ENCODE data around the gene ARHGAP30.
A peak's percentile ranks its signal among the peaks of the same experiment; 100 is the strongest.

Gene ARHGAP30

GRCh38 chr1:161038523-161039153, 31.1 kb downstream of the ARHGAP30 start, which contains the start of gene TSTD1:
TSS of gene TSTD1 (minus strand) at chr1:161038964. CDS start at chr1:161038889, 75 bp downstream.
- WGBS, 2 donors (ENCODE audit: extremely low coverage in 2 of 2, insufficient read length in 2 of 2, insufficient replicate concordance in 1 of 2) = no CpG with 5 or more reads among the region's 54 CpGs
- H2BK15ac ChIP-seq (ENCODE audit: low read length) = no peak within 1 kb of the TSS
- peak within 1 kb of the TSS; percentile 77 for H3K23ac ChIP-seq (ENCODE audit: low read depth, low read length, poor library complexity)
- peak within 1 kb of the TSS; percentile 95 for H2AK5ac ChIP-seq (ENCODE audit: low read depth, low read length)
- no peak within 1 kb of the TSS for H2BK120ac ChIP-seq (ENCODE audit: low read depth, low read length)
- H3K14ac ChIP-seq (ENCODE audit: low read length) = no peak within 1 kb of the TSS
- H3K4me3 ChIP-seq (ENCODE audit: low read length in 2 of 2) = peak within 1 kb of the TSS in 1 of 2 donors; percentile 98
- H3K9ac ChIP-seq (ENCODE audit: low read depth, low read length, poor library complexity) = peak within 1 kb of the TSS; percentile 89
- H2BK5ac ChIP-seq (ENCODE audit: low read length) = peak within 1 kb of the TSS; percentile 92
- H3K4me1 ChIP-seq (ENCODE audit: control insufficient read depth in 2 of 2, insufficient read depth in 1 of 2, low read depth in 1 of 2, low read length in 2 of 2) = peaks cover 5 to 13% of the 10 kb centered on the region in 2 donors
- peak within 1 kb of the TSS; percentile 91 for H3K18ac ChIP-seq (ENCODE audit: low read length)
- H3K27me3 ChIP-seq (ENCODE audit: control insufficient read depth in 3 of 3, insufficient read depth in 3 of 3, low read depth in 1 of 3, low read length in 3 of 3) = no peaks in the 10 kb centered on the region
- H3K36me3 ChIP-seq (replicated peaks in 1 of 2; ENCODE audit: control insufficient read depth in 2 of 2, insufficient read depth in 2 of 2, low read length in 2 of 2) = peaks cover 34 to 58% of the 10 kb centered on the region in 2 donors
- H3K4ac ChIP-seq (ENCODE audit: low read length) = peak within 1 kb of the TSS; percentile 81
- H4K91ac ChIP-seq (ENCODE audit: low read depth, low read length, poor library complexity) = no peak within 1 kb of the TSS
- peak within 1 kb of the TSS; percentile 96 for H3K4me2 ChIP-seq (ENCODE audit: insufficient read depth, low read length, poor library complexity, severe bottlenecking)
- H4K8ac ChIP-seq (ENCODE audit: low read depth, low read length) = no peak within 1 kb of the TSS
- peaks cover 3% of the 10 kb centered on the region for H3K79me1 ChIP-seq (ENCODE audit: low read depth, low read length)
- peak within 1 kb of the TSS; percentile 2 for H3K27ac ChIP-seq (replicated peaks; ENCODE audit: low read length)
- no peaks in the 10 kb centered on the region for H3K9me3 ChIP-seq (replicated peaks in 1 of 2; ENCODE audit: control insufficient read depth in 2 of 2, insufficient read depth in 1 of 2, low read depth in 1 of 2, low read length in 2 of 2)
- peak within 1 kb of the TSS; percentile 14 for H2BK12ac ChIP-seq (ENCODE audit: low read length)
- H2AFZ ChIP-seq (ENCODE audit: low read length) = no peak within 1 kb of the TSS
- peak; percentile 46 for DNase-seq (ENCODE audit: low spot score)

DNA sequence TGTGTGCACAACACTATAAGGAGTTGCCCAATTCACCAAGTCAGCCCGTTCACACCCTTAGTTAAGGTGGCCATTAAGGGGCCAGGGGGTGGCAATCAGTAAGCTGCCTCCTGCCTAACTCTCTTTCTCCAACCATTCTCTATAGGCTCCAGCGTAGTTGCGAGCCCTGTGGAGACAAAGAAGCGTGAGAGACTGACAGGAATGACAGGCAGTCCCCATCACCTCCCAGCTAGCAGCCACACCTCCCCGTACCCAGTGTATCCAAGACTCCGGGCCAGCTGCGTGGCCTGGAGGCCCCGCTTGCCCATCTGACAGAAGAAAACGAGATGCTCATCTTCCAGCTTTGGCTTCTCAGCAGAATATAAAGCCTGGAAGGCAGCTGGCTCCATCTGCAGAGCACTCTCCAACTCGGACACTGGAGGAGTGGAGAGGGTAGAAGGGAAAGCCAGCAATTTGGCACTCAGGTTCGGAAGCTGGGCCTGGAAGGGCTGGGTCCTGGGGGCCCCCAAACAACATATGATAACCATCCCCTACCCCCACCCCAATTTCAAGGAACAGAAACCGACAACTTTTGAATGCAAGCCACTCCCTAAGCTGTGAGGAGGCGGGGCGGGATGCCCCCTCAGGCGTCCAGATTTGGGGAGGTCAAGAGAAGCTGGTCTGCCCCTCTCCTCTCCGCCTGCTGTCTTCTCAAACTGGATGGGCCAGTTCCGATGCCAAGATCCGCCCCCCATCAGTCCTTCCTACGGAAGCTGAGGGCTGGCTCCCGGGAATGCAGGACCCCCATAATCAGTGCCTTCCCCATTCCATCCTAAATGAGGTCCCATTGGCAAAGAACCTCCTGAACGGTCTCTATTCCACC, 31.8 kb downstream of the ARHGAP30 start:
- Histone ChIP-seq H3K36me3 (replicated peaks in 1 of 2; ENCODE audit: control insufficient read depth in 2 of 2, insufficient read depth in 2 of 2, low read length in 2 of 2) (peaks cover 30 to 52% of the 10 kb centered on the region in 2 donors), H3K18ac (ENCODE audit: low read length) (peak overlapping the region; percentile 91), H2BK120ac (ENCODE audit: low read depth, low read length) (no peak overlapping the region), H2BK15ac (ENCODE audit: low read length) (no peak overlapping the region), H3K27ac (replicated peaks; ENCODE audit: low read length) (peak overlapping the region; percentile 2), H3K14ac (ENCODE audit: low read length) (no peak overlapping the region), H3K27me3 (ENCODE audit: control insufficient read depth in 3 of 3, insufficient read depth in 3 of 3, low read depth in 1 of 3, low read length in 3 of 3) (no peaks in the 10 kb centered on the region), H3K79me1 (ENCODE audit: low read depth, low read length) (peaks cover 3% of the 10 kb centered on the region), H4K8ac (ENCODE audit: low read depth, low read length) (no peak overlapping the region), H4K91ac (ENCODE audit: low read depth, low read length, poor library complexity) (no peak overlapping the region), H3K4me1 (ENCODE audit: control insufficient read depth in 2 of 2, insufficient read depth in 1 of 2, low read depth in 1 of 2, low read length in 2 of 2) (peaks cover 5 to 13% of the 10 kb centered on the region in 2 donors), H3K9ac (ENCODE audit: low read depth, low read length, poor library complexity) (peak overlapping the region; percentile 89), H3K4ac (ENCODE audit: low read length) (no peak overlapping the region), H2AK5ac (ENCODE audit: low read depth, low read length) (peak overlapping the region; percentile 95), H3K4me2 (ENCODE audit: insufficient read depth, low read length, poor library complexity, severe bottlenecking) (peak overlapping the region; percentile 96), H3K4me3 (ENCODE audit: low read length in 2 of 2) (peak overlapping the region in 1 of 2 donors; percentile 98), H3K23ac (ENCODE audit: low read depth, low read length, poor library complexity) (no peak overlapping the region), H2AFZ (ENCODE audit: low read length) (no peak overlapping the region), H2BK12ac (ENCODE audit: low read length) (no peak overlapping the region), H2BK5ac (ENCODE audit: low read length) (no peak overlapping the region), H3K9me3 (replicated peaks in 1 of 2; ENCODE audit: control insufficient read depth in 2 of 2, insufficient read depth in 1 of 2, low read depth in 1 of 2, low read length in 2 of 2) (no peaks in the 10 kb centered on the region)
- DNase-seq (ENCODE audit: low spot score) = peak; percentile 26
- no CpG with 5 or more reads among the region's 21 CpGs for WGBS, 2 donors (ENCODE audit: extremely low coverage in 2 of 2, insufficient read length in 2 of 2, insufficient replicate concordance in 1 of 2)

DNA sequence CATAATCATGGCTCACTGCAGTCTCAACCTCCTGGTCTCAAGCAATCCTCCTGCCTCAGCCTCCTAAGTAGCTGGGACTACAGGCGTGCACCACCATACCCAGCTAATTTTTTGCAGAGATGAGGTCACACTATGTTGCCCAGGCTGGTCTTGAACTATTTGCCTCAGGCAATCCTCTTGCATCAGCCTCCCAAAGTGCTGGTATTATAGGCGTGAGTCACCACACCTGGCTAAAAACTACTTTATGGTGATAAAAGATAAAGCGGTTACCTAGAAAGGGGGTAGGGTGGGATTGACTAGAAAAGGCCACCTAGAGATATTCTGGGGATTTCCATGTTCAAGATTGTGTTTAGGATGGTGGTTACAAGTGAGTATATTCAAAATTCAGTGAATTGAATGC, 35.9 kb downstream of the ARHGAP30 start:
- no peaks in the 10 kb centered on the region for H3K9me3 ChIP-seq (replicated peaks in 1 of 2; ENCODE audit: control insufficient read depth in 2 of 2, insufficient read depth in 1 of 2, low read depth in 1 of 2, low read length in 2 of 2)
- H3K4me3 ChIP-seq (ENCODE audit: low read length in 2 of 2) = no peak overlapping the region
- no peak overlapping the region for H4K8ac ChIP-seq (ENCODE audit: low read depth, low read length)
- H3K18ac ChIP-seq (ENCODE audit: low read length) = no peak overlapping the region
- no peak overlapping the region for H2BK120ac ChIP-seq (ENCODE audit: low read depth, low read length)
- no peak overlapping the region for H3K27ac ChIP-seq (replicated peaks; ENCODE audit: low read length)
- peaks cover 5 to 12% of the 10 kb centered on the region in 2 donors for H3K4me1 ChIP-seq (ENCODE audit: control insufficient read depth in 2 of 2, insufficient read depth in 1 of 2, low read depth in 1 of 2, low read length in 2 of 2)
- no CpG with 5 or more reads among the region's 3 CpGs for WGBS, 2 donors (ENCODE audit: extremely low coverage in 2 of 2, insufficient read length in 2 of 2, insufficient replicate concordance in 1 of 2)
- no peak overlapping the region for H4K91ac ChIP-seq (ENCODE audit: low read depth, low read length, poor library complexity)
- peaks cover 3% of the 10 kb centered on the region for H3K79me1 ChIP-seq (ENCODE audit: low read depth, low read length)
- no peak overlapping the region for H2BK5ac ChIP-seq (ENCODE audit: low read length)
- H3K36me3 ChIP-seq (replicated peaks in 1 of 2; ENCODE audit: control insufficient read depth in 2 of 2, insufficient read depth in 2 of 2, low read length in 2 of 2) = peaks cover 0 to 11% of the 10 kb centered on the region in 2 donors
- no peak overlapping the region for H2BK12ac ChIP-seq (ENCODE audit: low read length)
- no peak overlapping the region for H3K4me2 ChIP-seq (ENCODE audit: insufficient read depth, low read length, poor library complexity, severe bottlenecking)
- no peak overlapping the region for H3K4ac ChIP-seq (ENCODE audit: low read length)
- H2AK5ac ChIP-seq (ENCODE audit: low read depth, low read length) = no peak overlapping the region
- H2AFZ ChIP-seq (ENCODE audit: low read length) = no peak overlapping the region
- H3K9ac ChIP-seq (ENCODE audit: low read depth, low read length, poor library complexity) = no peak overlapping the region
- H3K23ac ChIP-seq (ENCODE audit: low read depth, low read length, poor library complexity) = no peak overlapping the region
- DNase-seq (ENCODE audit: low spot score) = no peak
- H3K27me3 ChIP-seq (ENCODE audit: control insufficient read depth in 3 of 3, insufficient read depth in 3 of 3, low read depth in 1 of 3, low read length in 3 of 3) = peaks cover 0 to 10% (median 0%) of the 10 kb centered on the region in 3 experiments
- H3K14ac ChIP-seq (ENCODE audit: low read length) = no peak overlapping the region
- H2BK15ac ChIP-seq (ENCODE audit: low read length) = no peak overlapping the region

DNA sequence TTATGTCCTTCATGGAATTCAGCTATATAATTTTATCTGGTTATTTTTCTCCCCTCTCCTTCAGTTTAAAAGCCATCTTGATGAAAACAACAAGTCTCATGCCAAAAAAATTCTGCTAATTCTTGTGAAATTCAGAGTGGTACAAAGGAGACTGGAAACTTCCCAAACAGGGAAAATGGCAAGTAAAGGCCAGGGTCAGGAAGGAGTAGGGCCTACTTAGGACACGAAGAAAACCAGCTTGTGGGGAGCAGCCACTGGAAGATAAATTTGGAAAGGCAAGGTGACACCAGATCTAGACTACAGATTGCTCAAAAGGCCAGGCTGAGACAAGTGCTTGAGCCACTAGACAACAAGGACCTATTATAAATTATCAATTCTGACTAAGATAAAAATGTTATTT, 37.3 kb downstream of the ARHGAP30 start:
- H3K27ac ChIP-seq (replicated peaks; ENCODE audit: low read length) = no peak overlapping the region
- no peaks in the 10 kb centered on the region for H3K9me3 ChIP-seq (replicated peaks in 1 of 2; ENCODE audit: control insufficient read depth in 2 of 2, insufficient read depth in 1 of 2, low read depth in 1 of 2, low read length in 2 of 2)
- no peak overlapping the region for H2AK5ac ChIP-seq (ENCODE audit: low read depth, low read length)
- no peak overlapping the region for H2BK5ac ChIP-seq (ENCODE audit: low read length)
- no peak overlapping the region for H4K91ac ChIP-seq (ENCODE audit: low read depth, low read length, poor library complexity)
- DNase-seq (ENCODE audit: low spot score) = no peak
- no peak overlapping the region for H3K14ac ChIP-seq (ENCODE audit: low read length)
- H2AFZ ChIP-seq (ENCODE audit: low read length) = no peak overlapping the region
- H4K8ac ChIP-seq (ENCODE audit: low read depth, low read length) = no peak overlapping the region
- WGBS, 2 donors (ENCODE audit: extremely low coverage in 2 of 2, insufficient read length in 2 of 2, insufficient replicate concordance in 1 of 2) = no CpG with 5 or more reads among the region's 1 CpG
- no peak overlapping the region for H2BK15ac ChIP-seq (ENCODE audit: low read length)
- H3K27me3 ChIP-seq (ENCODE audit: control insufficient read depth in 3 of 3, insufficient read depth in 3 of 3, low read depth in 1 of 3, low read length in 3 of 3) = peaks cover 0 to 10% (median 0%) of the 10 kb centered on the region in 3 experiments
- no peak overlapping the region for H2BK120ac ChIP-seq (ENCODE audit: low read depth, low read length)
- no peak overlapping the region for H3K4me3 ChIP-seq (ENCODE audit: low read length in 2 of 2)
- no peak overlapping the region for H2BK12ac ChIP-seq (ENCODE audit: low read length)
- H3K18ac ChIP-seq (ENCODE audit: low read length) = no peak overlapping the region
- H3K79me1 ChIP-seq (ENCODE audit: low read depth, low read length) = no peaks in the 10 kb centered on the region
- peaks cover 4% of the 10 kb centered on the region in 2 donors for H3K4me1 ChIP-seq (ENCODE audit: control insufficient read depth in 2 of 2, insufficient read depth in 1 of 2, low read depth in 1 of 2, low read length in 2 of 2)
- no peak overlapping the region for H3K9ac ChIP-seq (ENCODE audit: low read depth, low read length, poor library complexity)
- H3K4ac ChIP-seq (ENCODE audit: low read length) = no peak overlapping the region
- no peak overlapping the region for H3K4me2 ChIP-seq (ENCODE audit: insufficient read depth, low read length, poor library complexity, severe bottlenecking)
- no peak overlapping the region for H3K23ac ChIP-seq (ENCODE audit: low read depth, low read length, poor library complexity)
- no peaks in the 10 kb centered on the region for H3K36me3 ChIP-seq (replicated peaks in 1 of 2; ENCODE audit: control insufficient read depth in 2 of 2, insufficient read depth in 2 of 2, low read length in 2 of 2)
